ENCODE results near the gene ERC2.

DNA sequence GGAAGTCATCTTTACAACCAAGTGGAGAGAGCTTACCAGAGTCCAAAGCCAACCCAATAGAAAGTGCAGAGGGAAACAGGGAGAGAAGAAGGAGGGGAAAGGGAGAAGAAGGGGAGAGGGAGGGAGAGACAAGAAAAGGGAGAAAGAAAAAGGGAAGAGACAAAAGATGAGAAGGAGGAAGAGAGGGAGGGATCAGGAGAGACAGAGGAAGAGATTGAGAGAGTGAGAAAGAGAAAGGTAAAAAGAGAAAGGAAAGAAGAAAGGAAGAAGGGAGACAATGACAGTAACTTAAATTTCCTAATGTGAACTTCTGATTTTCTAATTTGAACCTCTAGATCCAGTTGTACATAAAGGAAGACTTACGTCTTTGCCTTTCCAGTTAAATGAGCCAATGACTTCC, 960.5 kb downstream of the ERC2 start:
- TF ChIP-seq, protein P1, sequence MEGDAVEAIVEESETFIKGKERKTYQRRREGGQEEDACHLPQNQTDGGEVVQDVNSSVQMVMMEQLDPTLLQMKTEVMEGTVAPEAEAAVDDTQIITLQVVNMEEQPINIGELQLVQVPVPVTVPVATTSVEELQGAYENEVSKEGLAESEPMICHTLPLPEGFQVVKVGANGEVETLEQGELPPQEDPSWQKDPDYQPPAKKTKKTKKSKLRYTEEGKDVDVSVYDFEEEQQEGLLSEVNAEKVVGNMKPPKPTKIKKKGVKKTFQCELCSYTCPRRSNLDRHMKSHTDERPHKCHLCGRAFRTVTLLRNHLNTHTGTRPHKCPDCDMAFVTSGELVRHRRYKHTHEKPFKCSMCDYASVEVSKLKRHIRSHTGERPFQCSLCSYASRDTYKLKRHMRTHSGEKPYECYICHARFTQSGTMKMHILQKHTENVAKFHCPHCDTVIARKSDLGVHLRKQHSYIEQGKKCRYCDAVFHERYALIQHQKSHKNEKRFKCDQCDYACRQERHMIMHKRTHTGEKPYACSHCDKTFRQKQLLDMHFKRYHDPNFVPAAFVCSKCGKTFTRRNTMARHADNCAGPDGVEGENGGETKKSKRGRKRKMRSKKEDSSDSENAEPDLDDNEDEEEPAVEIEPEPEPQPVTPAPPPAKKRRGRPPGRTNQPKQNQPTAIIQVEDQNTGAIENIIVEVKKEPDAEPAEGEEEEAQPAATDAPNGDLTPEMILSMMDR (IDR thresholded peaks at IDR 0.05; ENCODE audit: low read depth, low read length), result no peak
- TF ChIP-seq POLR2A (IDR thresholded peaks at IDR 0.05; ENCODE audit: extremely low read depth, insufficient read length), result no peak
- TF ChIP-seq, protein P2, sequence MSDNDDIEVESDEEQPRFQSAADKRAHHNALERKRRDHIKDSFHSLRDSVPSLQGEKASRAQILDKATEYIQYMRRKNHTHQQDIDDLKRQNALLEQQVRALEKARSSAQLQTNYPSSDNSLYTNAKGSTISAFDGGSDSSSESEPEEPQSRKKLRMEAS (IDR thresholded peaks at IDR 0.05; ENCODE audit: low read depth, low read length), result no peak

All from NB4 (cell line).